SW480 (cell line): ENCODE results near the gene USP2.
"Not testable (repeated sequence)": the region's sequence is repeated elsewhere in the genome, so short reads cannot be mapped to it uniquely, and the experiment has no call there.

ENCODE experiments used
- DNase-seq: peaks from one replicate; pipeline ENCODE4 v3.0.0-alpha.2; 2016; ENCODE audit warnings: low spot score

The USP2 gene

GRCh38 chr11:119412072-119412471, 30.6 kb upstream of the USP2 start:
- DNase-seq, result no peak

DNA sequence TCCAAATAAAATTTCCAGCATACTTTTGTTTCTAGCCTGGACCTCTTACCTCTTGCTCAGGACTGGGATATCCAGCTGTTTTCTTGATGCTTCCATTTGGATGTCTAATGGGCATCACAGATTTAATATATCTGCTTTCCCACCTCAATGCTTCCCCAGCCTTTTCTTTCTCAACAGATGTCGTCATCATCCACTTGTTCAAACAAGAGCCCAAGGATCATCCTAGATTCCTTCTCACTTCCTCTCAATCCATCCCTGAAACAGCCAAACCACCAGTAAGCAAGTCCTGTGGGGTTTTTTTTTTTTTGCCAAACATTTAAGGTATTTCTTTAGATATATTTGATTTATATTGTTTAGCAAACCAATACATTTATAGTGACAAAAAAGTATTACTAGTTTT, 29.0 kb upstream of the USP2 start:
- DNase-seq, result no peak

DNA sequence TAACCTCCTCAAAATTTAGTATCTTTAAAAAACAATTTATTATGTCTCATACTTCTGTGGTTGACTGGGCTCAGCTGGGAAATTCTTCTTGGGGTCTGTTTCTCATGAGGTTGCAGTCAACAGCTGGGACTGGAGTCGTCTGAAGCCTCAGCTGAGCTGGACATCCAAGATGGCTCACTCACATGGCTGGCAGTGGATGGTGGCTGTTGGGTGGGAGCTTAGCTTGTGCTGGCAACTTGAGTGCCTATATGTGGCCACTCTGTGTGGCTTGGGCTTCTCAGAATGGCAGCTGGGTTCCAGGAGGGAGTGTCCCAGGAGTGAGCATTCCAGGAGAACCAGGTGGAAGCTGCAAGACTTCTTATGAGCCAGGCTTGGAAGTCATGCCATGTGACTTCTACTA, 28.2 kb upstream of the USP2 start:
- DNase-seq, result no peak

DNA sequence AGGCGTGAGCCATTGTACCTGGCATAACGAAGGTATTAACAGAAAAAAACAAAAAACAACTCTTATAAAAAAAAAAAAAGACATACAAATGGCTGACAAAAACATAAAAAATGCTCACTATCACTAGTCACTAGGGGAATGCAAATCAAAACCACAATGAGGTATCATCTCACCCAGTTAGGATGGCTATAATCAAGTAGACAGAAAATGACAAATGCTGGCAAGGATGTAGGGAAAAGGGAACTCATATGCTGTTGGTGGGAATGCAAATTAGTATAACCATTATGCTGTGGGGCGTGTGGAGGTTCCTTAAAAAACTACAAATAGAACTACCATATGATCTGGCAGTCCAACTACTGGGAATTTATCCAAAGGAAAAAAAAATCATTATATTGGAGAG, 24.5 kb upstream of the USP2 start:
- no peak for DNase-seq

GRCh38 chr11:119405448-119405847, 24.0 kb upstream of the USP2 start:
- DNase-seq, result not testable (repeated sequence)

DNA sequence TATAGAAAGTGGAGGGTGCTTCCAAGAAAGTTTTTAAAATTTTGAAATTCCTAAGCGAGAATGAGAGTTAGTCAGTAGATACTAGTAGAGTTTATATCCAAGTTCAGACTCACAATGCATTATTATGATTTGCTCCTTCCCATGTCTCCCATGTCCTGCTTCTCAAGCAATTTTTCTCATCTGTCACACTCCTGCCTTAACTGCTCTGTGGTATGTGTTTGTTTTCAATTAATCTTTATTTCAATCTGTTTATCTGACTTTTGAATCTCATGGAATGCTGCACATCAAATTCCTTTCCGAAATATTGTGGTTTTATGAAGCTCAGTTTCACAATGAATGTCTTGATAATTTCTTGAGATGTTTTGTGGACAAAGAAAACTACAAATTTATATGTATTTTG, 23.4 kb upstream of the USP2 start:
- no peak for DNase-seq

GRCh38 chr11:119403021-119403420, 21.5 kb upstream of the USP2 start:
- no peak for DNase-seq

DNA sequence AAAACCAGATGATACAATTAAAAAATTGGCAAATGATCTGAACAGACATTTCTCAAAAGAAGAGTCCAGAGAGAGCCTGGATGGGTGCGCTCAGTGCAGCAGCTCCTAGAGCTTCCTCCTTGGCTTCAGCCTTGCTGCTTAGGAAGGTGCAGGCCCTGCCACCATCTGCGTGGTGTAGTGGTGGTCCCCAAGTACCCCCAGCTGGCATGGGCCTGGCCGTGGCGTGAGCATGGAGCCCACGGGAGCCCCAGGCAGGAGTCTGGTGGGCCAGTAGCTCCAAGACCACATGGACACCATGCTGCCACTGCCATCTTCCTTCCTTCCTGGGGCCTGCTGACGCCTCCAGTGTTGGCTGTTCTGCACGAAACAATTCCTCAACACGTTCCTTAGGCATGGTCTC, 21.0 kb upstream of the USP2 start:
- DNase-seq, result no peak

GRCh38 chr11:119400860-119401259, 19.4 kb upstream of the USP2 start:
- no peak for DNase-seq

GRCh38 chr11:119397740-119398139, 16.2 kb upstream of the USP2 start:
- DNase-seq, result no peak

- no peak for DNase-seq
Observed at GRCh38 chr11:119396835-119397234, 15.3 kb upstream of the USP2 start.

DNA sequence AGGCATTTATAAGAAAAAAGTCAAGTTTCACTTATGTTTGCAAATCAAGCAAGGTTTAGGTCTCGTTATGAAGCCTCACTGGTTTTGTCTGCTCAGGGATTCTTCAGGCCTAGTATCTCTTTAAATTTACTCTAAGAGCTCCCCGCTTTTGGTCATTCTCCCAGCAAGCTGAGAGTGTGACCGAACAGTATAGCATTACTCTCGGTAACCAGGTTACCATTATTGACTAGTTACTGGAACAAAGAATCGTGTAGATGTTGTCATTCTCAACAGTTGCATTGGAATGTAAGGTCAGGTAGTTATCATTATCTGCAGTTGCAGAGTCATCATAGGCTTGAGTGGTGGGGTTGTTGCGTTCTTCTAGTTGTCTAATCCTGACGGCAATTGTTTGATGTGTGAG, 9.8 kb upstream of the USP2 start:
- DNase-seq, result no peak

- peak; percentile 34 for DNase-seq
Observed at GRCh38 chr11:119389611-119390254, 8.2 kb upstream of the USP2 start.

DNA sequence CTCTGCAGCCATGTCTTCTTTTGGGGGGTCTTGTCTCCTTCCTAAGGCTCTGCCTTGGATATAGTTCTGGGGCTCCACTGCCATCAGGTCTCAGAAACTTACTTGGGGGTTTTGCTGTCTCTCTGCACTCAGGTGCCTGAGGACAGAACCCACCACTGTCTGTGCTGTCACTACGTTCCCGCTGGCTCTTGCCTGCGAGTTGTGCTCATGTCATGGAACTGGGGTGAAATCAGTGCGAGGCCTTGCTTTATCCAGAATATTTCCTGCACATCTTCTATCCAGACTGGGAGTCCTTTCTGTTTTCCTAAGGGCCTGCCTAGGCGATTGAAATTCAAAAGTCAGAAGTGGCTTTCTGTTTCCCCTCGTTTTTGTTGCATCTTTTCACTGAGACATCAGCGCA, 6.6 kb upstream of the USP2 start:
- no peak for DNase-seq

DNA sequence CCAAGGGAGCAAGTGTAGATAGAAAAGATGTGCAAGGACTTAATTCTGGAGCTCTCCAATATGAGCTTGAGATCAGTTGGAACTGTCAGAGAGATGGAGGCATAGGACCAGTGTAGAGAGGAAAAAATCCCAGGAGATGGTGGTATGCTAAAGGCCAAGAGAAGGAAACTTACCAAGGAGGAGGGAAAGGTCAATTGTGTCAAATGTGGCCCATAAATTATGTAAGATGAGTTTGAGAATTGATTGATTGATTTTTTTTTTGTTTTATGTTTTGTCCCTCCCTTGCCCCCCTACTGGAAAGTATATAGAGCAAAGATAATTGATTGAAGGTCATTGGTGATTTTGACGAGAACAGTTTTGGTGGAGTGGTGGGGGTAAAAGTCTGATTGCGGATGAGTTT, 2.8 kb upstream of the USP2 start:
- DNase-seq, result no peak

DNA sequence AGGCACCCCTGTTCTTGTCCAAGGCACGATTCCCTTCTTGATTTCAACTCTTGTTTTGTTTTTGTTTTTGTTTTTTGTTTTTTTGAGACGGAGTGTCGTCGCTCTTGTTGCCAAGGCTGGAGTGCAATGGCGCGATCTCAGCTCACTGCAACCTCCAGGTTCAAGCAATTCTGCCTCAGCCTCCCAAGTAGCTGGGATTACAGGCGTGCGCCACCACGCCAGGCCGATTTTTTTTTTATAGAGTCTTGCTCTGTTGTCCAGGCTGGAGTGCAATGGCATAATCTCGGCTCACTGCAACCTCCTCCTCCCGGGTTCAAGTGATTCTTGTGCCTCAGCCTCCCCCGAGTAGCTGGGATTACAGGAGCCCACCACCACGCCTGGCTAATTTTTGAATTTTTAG, 1.0 kb upstream of the USP2 start:
- not testable (repeated sequence) for DNase-seq

- DNase-seq, result peak; percentile 12
Observed at GRCh38 chr11:119382101-119382500, 611 bp upstream of the USP2 start.

GRCh38 chr11:119380827-119381180, 686 bp downstream of the USP2 start:
- DNase-seq, result no peak

- no peak for DNase-seq
Observed at GRCh38 chr11:119380160-119380826, 1.2 kb downstream of the USP2 start.

- no peak for DNase-seq
Observed at GRCh38 chr11:119378851-119379465, 2.5 kb downstream of the USP2 start.

GRCh38 chr11:119377961-119378667, 3.4 kb downstream of the USP2 start:
- DNase-seq, result no peak

- no peak for DNase-seq
Observed at GRCh38 chr11:119377112-119377901, 4.2 kb downstream of the USP2 start.
